Subcutaneous adipose tissue (tissue), 4 donors: ENCODE measurements around the gene PACRGL. TPM values are rescaled to one million over a fixed set of nuclear protein-coding genes. Genes with fewer than 3 reads are reported as not detected.

Source experiments
- CTCF ChIP-seq: fragments of 450-650 bp; IDR thresholded peaks from one replicate; pipeline ENCODE4 v1.5.1; 2016; ENCODE audit warnings: low read depth, mild to moderate bottlenecking, control low read depth, antibody characterized with exemption, moderate library complexity
- total RNA-seq, 4 donors: library from RNA; depleted of rRNA; stranded (reverse); fragments of >200 nt; gene quantifications; one replicate each; pipeline ENCODE4 v1.1.0, GENCODE V29; 2016

PACRGL gene
- total RNA-seq, 4 donors from 2014 or later = 28.7 to 38.5 (median 35.8) TPM

GRCh38 chr4:20723463-20723862, 23.2 kb downstream of the PACRGL start:
- no peak for TF ChIP-seq CTCF

- no peak for TF ChIP-seq CTCF
These were observed 24.7 kb downstream of the PACRGL start for GRCh38 chr4:20724915-20725314.

GRCh38 chr4:20735931-20736330, 35.7 kb downstream of the PACRGL start:
- no peak for TF ChIP-seq CTCF

- no peak for TF ChIP-seq CTCF
These were observed 52.4 kb downstream of the PACRGL start for GRCh38 chr4:20752641-20753040.

GRCh38 chr4:20754036-20754435, 53.8 kb downstream of the PACRGL start:
- TF ChIP-seq CTCF = no peak

GRCh38 chr4:20760053-20760452, 59.8 kb downstream of the PACRGL start:
- TF ChIP-seq CTCF = no peak

- TF ChIP-seq CTCF = no peak
These were observed 61.1 kb downstream of the PACRGL start for GRCh38 chr4:20761382-20761781.
